Retinal pigment epithelial cell (primary cell): ENCODE results near the gene TLE2.
"Not testable (repeated sequence)": the region's sequence is repeated elsewhere in the genome, so short reads cannot be mapped to it uniquely, and the experiment has no call there.

Experiments
- DNase-seq: peaks from one replicate; pipeline ENCODE4 v3.0.0-alpha.2; 2010; ENCODE audit warnings: low read depth
- H3K4me3 ChIP-seq: 2 replicates; pipeline ENCODE4 v1.5.1; 2011; ENCODE audit warnings: mild to moderate bottlenecking, low read length, control low read depth, moderate library complexity
- CTCF ChIP-seq: conservative IDR thresholded peaks from 2 replicates; pipeline ENCODE4 v1.5.1; 2011; ENCODE audit warnings: low read depth, low read length, control low read depth, inconsistent platforms

Gene TLE2

GRCh38 chr19:3055741-3056416, 26.8 kb upstream of the TLE2 start:
- no peak for TF ChIP-seq CTCF
- no peak for DNase-seq

GRCh38 chr19:3054972-3055740, 26.1 kb upstream of the TLE2 start:
- H3K4me3 ChIP-seq, result no peak overlapping the region
- no peak for DNase-seq
- TF ChIP-seq CTCF, result no peak

More at GRCh38 chr19:3055741-3056416, 26.8 kb upstream of the TLE2 start:
- no peak overlapping the region for H3K4me3 ChIP-seq

- DNase-seq, result no peak
- no peak for TF ChIP-seq CTCF
- no peak overlapping the region for H3K4me3 ChIP-seq
These were observed 25.3 kb upstream of the TLE2 start for GRCh38 chr19:3054265-3054971.

- no peak for TF ChIP-seq CTCF
- H3K4me3 ChIP-seq, result no peak overlapping the region
- DNase-seq, result no peak
These were observed 24.7 kb upstream of the TLE2 start for GRCh38 chr19:3053780-3054179.

- no peak for TF ChIP-seq CTCF
- no peak overlapping the region for H3K4me3 ChIP-seq
- no peak for DNase-seq
These were observed 24.1 kb upstream of the TLE2 start for GRCh38 chr19:3053218-3053621.

- not testable (repeated sequence) for DNase-seq, H3K4me3 ChIP-seq
These were observed 20.9 kb upstream of the TLE2 start for GRCh38 chr19:3050016-3050415.

- TF ChIP-seq CTCF, result no peak
- no peak for DNase-seq
- no peak overlapping the region for H3K4me3 ChIP-seq
These were observed 20.0 kb upstream of the TLE2 start for GRCh38 chr19:3049089-3049488.
